GM19455 (cell line): ENCODE data around the gene TNFRSF1A.

Experiments used
- ATAC-seq: cut with Tn5 transposase; IDR thresholded peaks from one replicate; pipeline ENCODE4 v1.9.1; 2021; ENCODE audit not compliant: unreplicated experiment

The TNFRSF1A gene

DNA sequence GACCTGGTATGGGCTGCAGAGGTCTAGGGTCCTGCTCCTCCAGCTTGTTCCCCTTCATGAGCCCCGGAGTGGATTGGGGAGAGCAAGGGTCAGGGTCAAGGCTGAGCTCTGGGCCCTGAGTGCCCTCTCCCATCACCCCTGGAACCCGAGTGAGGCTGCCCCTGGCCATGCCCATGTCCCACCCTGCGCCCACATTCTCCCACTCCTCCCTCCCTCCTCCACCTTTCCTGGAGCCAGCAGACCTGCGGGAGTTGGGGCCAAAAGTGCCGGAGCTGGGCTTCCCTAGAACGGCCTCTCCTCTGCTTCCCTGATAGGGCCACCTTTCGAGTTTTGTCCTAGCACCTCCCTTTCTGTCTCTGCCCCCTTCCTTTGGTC lies 32.9 kb upstream of the TNFRSF1A start:
- ATAC-seq = no peak

DNA sequence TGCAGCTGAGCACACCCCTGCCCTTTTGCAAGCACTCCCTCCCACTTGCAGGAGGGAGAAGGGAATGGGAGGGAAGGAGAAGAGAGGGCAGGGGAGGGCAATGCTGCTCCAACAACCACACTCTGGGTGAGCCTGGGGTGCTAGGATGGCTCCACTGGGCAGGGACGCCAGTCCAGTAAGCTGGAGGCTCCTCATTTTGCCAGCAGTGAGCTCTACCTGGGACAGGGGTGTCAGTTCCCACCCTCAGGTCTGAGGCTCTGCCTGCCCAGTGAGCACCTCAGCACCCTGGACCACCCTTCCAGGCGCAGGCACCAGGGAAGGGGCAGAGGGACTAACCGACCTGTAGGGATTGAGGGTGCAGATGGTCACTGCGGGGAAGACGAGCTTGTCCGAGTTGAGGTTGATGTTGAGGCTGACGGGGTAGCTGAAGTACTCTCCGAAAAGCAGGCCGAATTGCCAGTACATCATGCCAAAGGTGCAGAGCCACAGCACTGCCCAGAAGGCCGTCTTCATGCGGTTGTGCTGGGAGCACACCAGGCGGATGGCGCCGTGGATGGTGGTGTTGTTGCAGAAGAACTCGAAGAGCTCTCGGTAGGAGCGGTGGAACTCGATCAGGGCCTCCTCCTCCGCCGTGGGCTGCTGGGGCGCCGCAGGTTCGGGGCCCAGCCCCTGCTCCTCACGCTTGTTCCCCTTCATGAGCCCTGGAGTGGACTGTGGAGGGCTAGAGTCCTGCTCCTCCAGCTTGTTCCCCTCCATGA lies 32.3 kb upstream of the TNFRSF1A start:
- ATAC-seq = no peak

DNA sequence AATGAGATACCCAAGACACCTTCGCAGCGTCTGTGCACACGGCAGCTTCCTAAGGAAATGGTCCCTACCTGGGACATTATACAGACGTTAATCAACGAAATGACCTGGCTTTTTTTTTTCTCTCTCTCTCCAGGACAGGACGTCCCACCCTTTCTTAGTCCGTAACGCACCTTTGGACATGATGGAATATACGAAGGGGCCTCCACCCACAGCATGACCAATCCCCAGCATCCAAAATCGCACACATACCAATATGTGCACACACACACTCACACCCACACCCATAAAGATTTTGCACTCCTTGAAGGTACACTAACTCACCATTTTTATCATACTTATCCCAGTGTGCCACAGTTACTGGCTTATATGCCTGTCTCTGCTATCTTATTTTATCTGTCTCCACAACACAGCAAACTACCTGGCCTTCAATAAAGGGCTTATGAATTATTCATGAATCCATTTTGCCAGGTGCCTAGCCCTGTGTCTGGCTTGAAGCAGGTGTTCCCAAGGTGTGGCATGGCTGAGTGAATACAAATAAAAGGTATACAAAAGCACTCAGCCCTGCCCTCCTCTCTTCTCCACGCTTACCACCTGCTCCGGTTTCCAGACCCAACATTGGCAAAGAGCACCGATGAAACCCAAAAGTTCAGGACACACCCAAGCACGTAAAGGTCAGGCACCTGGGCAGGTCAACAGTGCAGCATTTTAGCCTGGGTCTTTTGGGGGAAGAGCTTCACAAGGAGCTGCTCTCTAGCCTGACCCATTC lies 31.3 kb upstream of the TNFRSF1A start:
- no peak for ATAC-seq

DNA sequence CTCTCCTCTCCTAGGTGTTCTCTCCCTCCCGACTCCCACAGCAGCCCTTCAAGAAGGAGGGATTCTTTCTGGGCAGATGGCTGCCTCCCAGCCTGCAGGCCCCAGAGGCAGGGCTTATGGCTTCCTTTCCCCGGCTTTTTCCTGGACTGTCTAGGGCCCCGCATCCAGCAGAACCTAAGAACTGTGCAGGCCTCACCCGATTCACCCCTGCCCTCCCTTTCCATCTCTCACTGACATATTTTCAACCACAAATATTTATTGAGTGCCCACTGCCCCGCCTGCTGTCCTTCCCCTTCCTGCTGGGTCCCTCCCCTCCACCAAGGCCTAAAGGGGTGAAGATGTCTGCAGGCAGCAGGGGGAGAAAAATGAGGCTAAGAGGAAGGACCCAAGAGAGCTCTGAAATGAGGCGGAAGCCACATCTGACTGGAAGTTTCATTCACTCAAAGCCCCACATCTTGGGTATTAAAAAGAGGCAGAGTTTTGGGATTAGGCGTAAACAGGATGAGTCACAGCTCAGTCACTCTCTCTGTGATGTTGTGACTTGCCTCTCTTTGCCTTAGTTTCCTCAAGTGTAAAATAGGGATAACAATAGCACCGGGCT lies 30.6 kb upstream of the TNFRSF1A start:
- ATAC-seq = no peak

DNA sequence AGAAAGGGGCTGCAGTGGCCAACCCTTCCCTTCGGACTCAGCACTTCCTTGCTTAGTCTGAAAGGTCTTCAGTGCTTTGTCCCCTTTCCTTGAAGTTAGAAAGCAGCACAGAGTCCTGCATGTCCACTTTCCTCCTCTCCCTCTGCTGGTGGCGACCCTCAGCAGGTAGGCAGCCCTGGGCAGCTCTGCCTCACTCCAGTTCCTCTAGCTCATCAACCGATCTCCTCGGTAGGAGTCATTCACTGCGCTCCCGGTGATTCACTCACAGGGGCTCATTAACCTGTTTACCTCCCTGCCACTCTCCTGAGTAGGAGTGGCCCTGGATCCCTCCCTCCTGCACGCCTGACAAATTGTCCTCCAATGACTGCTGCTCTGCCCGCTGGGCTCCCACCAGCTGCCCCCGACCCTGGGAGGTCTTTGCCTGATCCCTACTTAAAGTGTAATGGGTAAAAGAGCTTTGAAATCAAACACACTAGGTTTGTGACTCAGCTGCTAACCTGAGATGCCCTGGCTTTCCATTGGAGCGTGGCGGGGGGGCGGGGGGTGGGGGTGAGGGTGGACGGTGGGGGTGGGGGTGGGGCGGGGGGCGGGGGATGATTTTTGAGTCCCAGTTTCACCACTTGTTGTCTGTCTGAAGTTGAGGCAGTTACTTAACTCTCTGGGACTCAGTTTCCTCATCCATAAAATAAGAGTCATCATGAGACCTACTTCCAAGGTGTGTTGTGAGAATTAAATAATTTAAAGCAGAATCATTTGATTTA lies 29.3 kb upstream of the TNFRSF1A start:
- no peak for ATAC-seq

DNA sequence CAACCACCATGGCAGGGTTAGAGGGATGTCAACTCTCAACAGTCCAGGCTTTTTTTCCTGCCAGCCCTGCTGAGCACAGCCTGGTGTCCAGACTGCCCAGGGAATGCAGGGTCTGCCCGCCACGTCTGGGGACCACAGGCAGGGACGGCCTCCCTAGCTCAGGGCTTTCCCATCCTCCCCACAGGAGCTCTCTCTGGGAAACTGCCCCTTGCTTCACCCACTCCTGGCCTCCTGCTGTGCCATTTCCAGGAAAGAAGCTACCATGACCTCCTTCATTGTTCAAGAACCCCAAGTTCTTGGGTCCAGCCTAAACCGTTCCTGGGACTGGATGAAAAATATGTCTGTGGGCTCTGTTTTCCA lies 28.7 kb upstream of the TNFRSF1A start:
- ATAC-seq = no peak

DNA sequence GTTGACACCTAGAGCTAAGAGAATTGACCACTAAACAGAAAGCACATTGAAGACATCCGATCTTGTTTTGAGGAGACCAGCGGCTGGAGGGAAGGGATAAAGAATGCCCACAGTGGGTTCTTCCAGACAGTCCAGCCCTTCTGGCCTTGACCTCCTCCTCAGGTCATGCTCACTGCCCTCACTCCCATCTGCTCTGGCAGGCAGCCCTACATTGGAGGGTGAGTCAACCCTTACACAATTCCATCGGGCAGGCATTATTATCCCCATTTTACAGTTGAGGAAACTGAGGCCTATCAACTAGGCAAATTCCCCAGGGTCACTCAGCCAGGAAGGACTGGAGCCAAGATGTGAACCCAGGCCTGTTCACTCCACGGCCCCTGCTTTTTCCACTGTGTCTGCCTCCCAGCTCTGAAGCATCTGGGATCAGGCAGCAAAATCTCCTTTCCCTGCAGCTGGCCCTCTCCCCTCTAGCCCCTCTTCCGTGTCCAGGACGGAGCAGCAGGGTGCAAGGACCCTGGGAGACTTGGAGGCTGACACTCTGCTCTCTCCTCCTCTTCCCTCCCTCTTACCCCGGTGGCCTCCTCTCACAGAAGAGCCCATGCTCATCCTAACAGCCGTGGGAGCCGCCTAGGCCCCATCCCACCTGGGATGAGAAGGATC lies 28.2 kb upstream of the TNFRSF1A start:
- no peak for ATAC-seq

DNA sequence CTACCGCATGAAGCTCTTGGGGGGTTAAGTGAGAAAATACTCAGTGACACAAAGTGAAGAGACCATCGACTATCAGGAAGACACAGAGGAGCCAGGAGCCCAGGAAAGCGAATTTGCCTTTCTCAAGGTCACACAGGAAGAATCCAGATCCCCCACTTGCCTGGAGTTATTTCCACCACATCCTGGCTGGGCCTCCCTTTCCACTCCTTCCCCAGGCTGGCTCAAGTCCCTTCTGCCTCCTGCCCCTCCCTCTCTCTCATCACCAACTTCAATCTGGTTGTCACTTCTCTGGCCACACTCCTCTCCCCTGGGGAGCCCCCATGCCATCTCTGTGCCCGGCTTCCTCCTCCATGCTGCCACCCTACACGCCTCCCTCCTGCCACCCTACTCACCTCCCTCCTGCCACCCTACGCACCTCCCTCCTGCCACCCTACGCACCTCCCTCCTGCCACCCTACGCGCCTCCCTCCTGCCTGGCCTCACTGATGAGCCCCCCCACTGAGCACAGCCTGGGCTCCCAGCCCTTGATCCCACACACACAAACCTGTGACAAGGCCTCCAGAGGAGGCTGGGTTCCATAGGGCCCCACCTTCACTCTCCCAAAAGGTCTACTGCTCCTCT lies 27.1 kb upstream of the TNFRSF1A start:
- ATAC-seq = no peak

DNA sequence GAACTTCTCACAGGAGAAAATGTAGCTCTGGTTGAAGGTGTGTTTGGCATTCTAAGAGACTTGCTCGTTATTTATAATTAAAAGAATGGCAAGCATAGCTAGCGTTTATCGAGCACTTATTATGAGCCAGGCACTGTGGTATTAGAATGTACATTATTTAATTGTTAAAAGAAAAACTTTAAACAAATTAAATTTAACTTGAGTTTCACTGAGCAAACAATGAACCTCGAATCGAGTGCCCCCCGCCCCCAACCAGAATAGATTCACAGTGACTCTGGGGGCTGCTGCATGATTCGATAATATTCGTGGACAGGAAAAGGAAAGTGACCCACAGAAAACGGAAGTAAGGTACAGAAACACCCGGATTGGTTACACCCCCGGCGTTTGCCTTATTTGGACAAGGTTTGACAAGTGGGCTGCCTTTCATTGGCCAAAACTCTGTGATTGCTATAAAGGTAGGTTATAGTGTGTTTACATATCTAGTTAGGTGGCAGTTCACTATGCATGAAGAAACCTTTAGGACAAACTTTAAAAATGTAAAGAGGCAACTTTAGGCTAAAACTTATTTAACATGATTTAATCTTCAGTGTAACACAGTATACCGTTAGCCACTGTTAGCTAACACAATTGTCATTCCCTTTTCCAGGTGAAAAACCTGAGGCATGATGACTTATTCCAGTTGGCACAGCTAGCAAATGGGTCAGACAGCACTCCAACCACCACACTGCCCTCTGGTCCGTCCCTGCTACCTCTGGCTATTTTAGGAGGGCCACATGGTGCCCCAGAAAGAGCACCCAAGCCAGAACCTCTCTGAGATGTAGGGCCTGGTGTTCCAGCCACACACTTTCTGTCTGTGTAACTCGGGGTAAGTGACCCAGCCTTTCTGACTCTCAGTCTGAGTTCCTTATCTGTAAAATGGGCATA lies 26.4 kb upstream of the TNFRSF1A start:
- ATAC-seq = no peak

DNA sequence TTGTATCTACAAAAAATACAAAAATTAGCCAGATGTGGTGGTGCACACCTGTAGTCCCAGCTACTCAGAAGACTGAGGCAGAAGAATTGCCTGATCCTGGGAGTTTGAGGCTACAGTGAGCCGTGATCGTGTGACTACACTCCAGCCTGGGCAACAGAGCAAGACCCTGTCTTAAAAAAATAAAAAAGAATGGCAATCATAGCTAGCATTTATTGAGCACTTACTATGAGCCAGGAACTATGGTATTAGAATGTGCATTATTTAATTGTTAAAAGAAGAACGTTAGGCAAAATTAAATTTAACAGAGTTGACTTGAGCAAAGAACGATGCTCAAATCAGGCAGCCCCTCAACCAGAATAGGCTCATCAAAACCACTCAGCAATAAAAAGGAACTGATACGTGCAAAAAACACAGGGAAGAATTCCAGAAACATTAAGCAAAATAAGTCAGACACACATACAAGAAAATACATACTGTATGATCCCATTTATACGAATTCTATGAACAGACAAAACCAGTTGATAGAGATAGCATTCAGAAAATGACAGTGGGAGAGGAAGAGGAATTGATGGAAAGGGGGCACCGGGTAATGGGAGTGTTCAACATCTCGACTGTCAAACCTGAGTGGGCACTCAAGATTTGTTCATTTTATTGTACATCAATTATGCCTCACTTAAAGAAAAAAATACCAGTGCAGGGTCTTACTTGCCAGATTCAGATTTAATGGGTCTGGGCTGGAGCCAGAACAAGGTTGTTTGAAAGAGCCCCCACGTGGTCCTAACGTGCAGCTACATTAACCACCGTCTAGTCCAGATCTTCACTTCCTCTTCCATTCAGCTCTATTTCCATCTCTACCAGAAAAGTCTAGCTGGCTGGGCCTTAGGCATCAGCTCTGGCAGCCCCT lies 25.4 kb upstream of the TNFRSF1A start:
- no peak for ATAC-seq

DNA sequence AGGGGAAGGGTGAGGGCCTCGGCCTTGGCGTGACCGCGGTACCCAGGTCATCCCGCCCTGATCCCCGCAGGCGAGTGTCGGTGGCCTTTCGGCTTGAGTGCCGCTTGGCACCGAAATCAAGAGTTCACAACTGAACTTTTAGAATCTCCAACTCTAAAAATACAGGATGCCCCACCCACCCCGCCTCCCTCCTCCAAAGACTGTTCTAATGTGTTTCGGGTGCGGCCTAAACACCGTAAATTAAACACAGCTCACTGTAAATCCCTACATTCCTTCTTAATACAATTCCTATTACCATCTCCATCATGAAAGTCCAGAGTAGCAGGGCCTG lies 22.1 kb upstream of the TNFRSF1A start:
- no peak for ATAC-seq

DNA sequence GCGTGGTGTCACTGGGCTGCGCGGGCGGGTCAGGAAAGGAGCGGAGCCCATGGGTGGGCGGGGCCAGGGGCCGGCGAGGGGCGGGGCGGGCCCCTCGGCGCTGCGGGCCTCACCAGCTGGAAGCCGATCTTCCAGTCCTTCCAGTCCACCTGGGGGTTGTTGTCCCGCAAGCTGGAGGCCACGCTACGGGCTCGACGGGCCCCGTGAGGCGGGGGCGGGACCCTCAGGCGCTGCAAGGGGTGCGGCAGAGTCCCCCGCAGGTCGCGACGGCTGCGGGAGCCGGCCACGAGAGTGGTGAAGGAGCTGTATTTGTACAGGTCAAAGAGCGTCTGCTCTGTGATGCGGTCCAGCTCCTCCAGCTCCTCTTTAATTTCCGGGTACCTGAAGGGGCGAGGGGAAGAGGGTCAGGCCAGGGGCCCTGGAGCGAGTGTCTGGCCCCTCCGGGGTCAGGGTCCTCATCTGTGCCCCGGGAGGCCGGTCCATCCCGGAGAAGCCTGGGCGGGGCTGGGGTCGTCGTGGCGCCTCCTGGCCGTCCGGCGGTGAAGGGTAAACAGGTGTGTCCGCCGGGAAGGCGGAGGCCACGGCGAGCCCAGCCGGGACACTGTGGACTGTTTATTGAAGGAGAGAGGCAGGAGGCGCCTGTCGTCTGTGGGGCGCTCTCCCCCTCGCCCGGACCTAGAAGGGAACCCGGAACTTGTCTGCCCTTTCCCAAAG lies 21.6 kb upstream of the TNFRSF1A start:
- ATAC-seq = no peak

DNA sequence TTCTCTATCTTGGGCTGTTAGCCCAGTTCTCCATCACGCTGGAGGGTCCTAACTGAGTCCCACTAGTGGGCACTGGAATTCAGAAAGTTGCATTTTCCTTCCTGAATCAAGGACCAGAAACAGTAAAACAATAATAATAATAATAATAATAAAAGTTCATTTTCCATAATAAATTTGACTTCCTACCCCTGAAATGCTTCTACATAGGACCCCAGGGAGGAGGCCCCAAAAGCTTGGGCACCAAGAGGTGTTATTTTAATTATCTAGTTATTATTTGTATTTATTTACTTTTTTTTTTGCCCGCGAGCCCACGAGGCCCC lies 21.1 kb upstream of the TNFRSF1A start:
- no peak for ATAC-seq

DNA sequence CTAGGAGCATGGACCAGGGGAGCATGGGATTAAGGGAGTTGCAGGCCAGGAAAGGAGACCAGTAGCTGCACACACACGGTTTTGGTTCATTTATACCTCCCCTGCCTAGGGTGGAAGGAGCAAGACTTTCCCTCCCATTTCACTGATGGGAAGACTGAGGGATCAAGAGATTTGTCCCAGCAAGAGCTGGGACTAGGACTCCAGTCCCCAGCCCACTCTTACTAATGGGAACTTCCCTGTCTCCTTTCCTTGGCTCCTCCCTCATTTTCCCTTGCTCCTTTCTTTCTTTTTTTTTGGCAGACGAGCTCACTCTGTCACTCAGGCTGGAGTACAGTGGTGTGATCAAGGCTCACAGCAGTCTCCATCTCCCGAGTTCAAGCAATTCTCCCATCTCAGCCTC lies 20.5 kb upstream of the TNFRSF1A start:
- ATAC-seq = no peak

DNA sequence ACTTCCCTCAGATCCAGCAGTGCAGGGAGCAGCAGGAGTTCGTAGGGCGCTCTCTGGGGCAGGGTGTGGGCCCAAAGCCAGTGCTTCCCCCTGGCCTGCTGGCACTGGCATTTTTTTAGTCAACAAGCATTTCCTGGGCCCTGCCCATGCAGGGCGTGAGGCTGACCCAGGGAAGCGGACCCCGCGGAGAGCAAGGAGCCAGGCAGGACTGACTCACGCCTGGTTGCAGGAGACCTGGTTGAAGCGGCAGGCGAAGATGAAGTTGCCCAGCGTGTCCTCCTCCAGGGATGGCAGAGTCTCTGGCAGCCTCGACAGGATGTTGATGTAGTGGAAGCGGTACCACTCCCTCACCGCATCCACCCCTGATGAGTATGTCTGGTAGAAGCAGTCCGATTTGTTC lies 20.0 kb upstream of the TNFRSF1A start:
- no peak for ATAC-seq

DNA sequence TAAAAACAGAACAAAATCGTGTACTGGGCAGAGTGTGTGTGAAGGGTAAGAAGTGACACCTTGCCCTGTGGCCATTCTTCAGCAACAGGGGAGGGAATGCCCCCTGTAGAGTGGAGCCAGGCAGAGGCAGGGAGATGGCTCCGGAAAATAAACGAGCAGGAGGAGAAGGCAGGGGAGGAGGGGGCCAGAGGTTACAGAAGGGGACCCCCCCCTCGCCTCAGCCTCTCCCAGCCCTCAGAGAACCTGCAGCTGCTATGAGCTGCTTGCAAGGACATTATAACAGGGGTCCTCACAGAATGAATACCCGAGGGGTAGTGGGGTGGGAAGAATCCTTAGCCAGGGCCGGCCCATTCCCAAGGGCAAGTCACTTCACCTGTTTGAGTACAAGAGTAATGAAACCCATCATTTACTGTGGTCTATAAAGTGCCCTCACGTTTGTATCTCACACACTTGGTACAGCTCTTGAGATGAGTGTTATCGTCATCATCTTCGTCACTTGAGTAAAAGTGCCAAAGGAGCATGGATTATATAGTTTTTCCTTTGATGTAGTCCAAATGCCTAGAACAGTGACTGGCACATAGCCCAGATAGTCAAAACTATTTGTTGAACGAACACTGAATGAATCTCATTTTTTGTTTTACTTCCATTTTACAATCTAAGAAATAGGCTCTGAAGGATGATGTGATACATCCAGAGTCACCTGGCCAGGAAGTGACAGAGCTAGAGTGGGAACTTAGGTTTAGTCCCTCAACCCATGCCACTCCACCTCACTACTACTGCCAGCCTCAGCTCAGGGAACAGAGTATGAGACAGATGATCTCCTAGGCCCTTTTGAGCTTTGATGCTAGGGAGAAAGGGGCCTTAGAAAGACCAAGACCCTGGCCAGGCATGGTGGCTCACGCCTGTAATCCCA lies 19.0 kb upstream of the TNFRSF1A start:
- no peak for ATAC-seq

DNA sequence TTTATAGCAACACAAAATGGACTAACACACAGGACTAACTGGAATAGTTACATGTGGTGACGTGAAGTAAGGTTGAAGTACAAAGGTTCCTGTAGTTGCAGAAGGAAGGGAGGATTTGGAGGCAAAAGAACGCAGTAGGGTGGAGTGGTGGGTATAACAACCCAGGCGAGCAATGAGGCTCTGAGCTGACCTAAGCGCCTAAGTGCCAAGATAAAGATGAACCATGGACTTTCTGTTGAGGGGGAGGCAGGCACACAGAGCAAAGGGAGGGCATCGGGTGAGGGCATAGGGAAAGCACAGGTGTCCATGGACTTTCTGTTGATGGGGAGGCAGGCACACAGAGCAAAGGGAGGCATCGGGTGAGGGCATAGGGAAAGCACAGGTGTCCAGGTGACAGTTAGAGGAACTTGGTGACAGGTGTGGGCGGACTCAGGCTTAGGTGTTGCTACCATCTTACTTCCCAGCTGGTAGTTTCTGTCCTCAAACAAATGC lies 18.2 kb upstream of the TNFRSF1A start:
- no peak for ATAC-seq
